ENCODE results near the gene HYCC1. TPM values are rescaled to one million over a fixed set of nuclear protein-coding genes. Genes with fewer than 3 reads are reported as not detected.

Gene HYCC1
- total RNA-seq, 1 experiment from 2014 or later: 28.2 TPM

DNA sequence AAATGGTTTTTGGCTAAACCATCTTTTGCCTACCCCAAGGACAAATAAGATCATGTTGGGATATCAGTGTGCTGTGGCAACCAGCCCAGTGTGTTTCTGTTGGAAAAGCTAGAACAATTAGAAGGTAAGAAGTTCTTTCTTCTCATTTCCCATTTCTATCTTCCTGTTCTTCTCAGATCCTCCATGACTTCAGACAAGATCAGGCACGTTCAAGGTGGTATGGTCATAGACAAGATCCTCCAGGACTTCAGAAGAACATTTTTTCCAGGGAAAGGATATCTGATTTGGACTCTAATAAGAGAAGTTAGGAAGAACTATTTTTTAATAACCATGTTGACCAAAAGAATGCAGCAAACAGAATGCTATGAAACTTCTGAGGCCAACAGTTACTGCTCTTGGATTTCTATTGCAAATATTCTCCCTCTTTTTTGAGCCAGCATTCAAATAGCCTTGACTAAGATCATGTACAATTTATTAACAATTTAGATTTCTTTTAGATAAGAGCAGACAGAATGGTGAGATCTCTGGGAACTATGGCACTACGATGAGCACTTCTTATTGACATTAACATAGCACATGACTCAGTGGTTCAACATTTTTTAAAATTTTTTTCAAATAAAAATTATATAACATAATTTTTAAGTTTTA lies 15.9 kb downstream of the HYCC1 start:
- no peak overlapping the region for H3K4me2 ChIP-seq
- CTCF ChIA-PET: no interaction called here
- 0 out of 2 replicates have a peak, but pooled peaks cover 4% of the 10 kb centered on the region for H3K9me2 ChIP-seq (ENCODE audit: insufficient read depth)
- H2AFZ ChIP-seq: no peak overlapping the region
- H3K4me3 ChIP-seq: no peak overlapping the region
- no peaks in the 10 kb centered on the region for H3K27me3 ChIP-seq (ENCODE audit: insufficient read depth, low read depth)
- no peaks in the 10 kb centered on the region for H4K20me1 ChIP-seq (ENCODE audit: insufficient read depth)
- no peaks in the 10 kb centered on the region for H3K9me3 ChIP-seq (ENCODE audit: insufficient read depth, low read depth)
- POLR2A ChIA-PET (ENCODE audit: unreplicated experiment): no interaction called here
- no TSS peak for BruUV-seq (replicated peaks)
- H3K36me3 ChIP-seq (ENCODE audit: low read depth): no peaks in the 10 kb centered on the region
- no peak overlapping the region for H3K27ac ChIP-seq
- intact Hi-C loops (cut with micrococcal nuclease; ENCODE audit: unreplicated experiment): no loop called here
- no peak for TF ChIP-seq EZH2 (IDR thresholded peaks at IDR 0.05; ENCODE audit: low read depth)
- TF ChIP-seq CTCF (conservative IDR thresholded peaks at IDR 0.05): no peak
- H3K79me2 ChIP-seq (ENCODE audit: low read depth): no peaks in the 10 kb centered on the region
- H3F3A ChIP-seq (ENCODE audit: insufficient read depth, low read depth): no peaks in the 10 kb centered on the region
- DNase-seq: no peak
- no peaks in the 10 kb centered on the region for H3K4me1 ChIP-seq (replicated peaks; ENCODE audit: insufficient read depth)

- ChIA-PET CTCF (interaction anchor here (0.6 kb wide), 1 partner anchor 896 kb away, joined by 3 read pairs; no protein-coding TSS in a partner anchor), POLR2A (ENCODE audit: unreplicated experiment) (no interaction called here)
- intact Hi-C loops (cut with micrococcal nuclease; ENCODE audit: unreplicated experiment): no loop called here
- Histone ChIP-seq H3F3A (ENCODE audit: insufficient read depth, low read depth) (no peaks in the 10 kb centered on the region), H3K9me3 (ENCODE audit: insufficient read depth, low read depth) (no peaks in the 10 kb centered on the region), H3K36me3 (ENCODE audit: low read depth) (no peaks in the 10 kb centered on the region), H3K9me2 (ENCODE audit: insufficient read depth) (no peaks in the 10 kb centered on the region), H3K27me3 (ENCODE audit: insufficient read depth, low read depth) (no peaks in the 10 kb centered on the region), H3K4me3 (no peak overlapping the region), H3K4me2 (no peak overlapping the region), H3K27ac (no peak overlapping the region), H3K4me1 (replicated peaks; ENCODE audit: insufficient read depth) (no peaks in the 10 kb centered on the region), H3K79me2 (ENCODE audit: low read depth) (no peaks in the 10 kb centered on the region), H4K20me1 (ENCODE audit: insufficient read depth) (no peaks in the 10 kb centered on the region), H2AFZ (no peak overlapping the region)
- no TSS peak for BruUV-seq (replicated peaks)
- no peak for TF ChIP-seq EZH2 (IDR thresholded peaks at IDR 0.05; ENCODE audit: low read depth)
- no peak for TF ChIP-seq CTCF (conservative IDR thresholded peaks at IDR 0.05)
- no peak for DNase-seq
Observed at GRCh38 chr7:22996470-22996869, 17.5 kb downstream of the HYCC1 start.

DNA sequence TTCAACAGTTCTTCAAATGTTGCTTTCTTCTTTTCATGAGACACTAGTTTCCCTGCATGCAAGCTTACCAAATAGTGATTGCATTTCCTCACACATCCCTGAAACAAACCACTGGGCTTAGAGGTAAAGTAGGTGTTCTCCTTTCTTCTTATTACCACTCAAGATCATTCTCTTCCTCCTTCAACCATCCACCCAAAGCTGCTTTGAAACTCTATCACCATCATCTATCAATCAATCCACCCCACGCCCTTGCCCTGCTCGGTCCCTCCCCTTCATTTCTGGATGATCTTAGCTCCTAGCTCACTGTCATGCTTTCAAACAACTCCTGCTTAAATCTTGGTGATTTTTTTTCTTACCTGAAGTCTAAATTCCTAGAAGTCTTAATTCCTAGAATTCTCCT lies 18.9 kb downstream of the HYCC1 start:
- H3F3A ChIP-seq (ENCODE audit: insufficient read depth, low read depth): no peaks in the 10 kb centered on the region
- no peak overlapping the region for H3K4me3 ChIP-seq
- no peak for DNase-seq
- ChIA-PET POLR2A (ENCODE audit: unreplicated experiment) (no interaction called here), CTCF (no interaction called here)
- H3K4me2 ChIP-seq: no peak overlapping the region
- intact Hi-C loops (cut with micrococcal nuclease; ENCODE audit: unreplicated experiment): no loop called here
- no peaks in the 10 kb centered on the region for H3K9me3 ChIP-seq (ENCODE audit: insufficient read depth, low read depth)
- H2AFZ ChIP-seq: no peak overlapping the region
- H3K36me3 ChIP-seq (ENCODE audit: low read depth): no peaks in the 10 kb centered on the region
- no peaks in the 10 kb centered on the region for H3K4me1 ChIP-seq (replicated peaks; ENCODE audit: insufficient read depth)
- TF ChIP-seq EZH2 (IDR thresholded peaks at IDR 0.05; ENCODE audit: low read depth) (no peak), CTCF (conservative IDR thresholded peaks at IDR 0.05) (no peak)
- H3K79me2 ChIP-seq (ENCODE audit: low read depth): no peaks in the 10 kb centered on the region
- H3K27me3 ChIP-seq (ENCODE audit: insufficient read depth, low read depth): no peaks in the 10 kb centered on the region
- H3K27ac ChIP-seq: no peak overlapping the region
- H3K9me2 ChIP-seq (ENCODE audit: insufficient read depth): no peaks in the 10 kb centered on the region
- no peaks in the 10 kb centered on the region for H4K20me1 ChIP-seq (ENCODE audit: insufficient read depth)
- no TSS peak for BruUV-seq (replicated peaks)

Measured in PC-9 (cell line).